ENCODE measurements around the gene MYG1. TPM values are rescaled to one million over a fixed set of nuclear protein-coding genes. Genes with fewer than 3 reads are reported as not detected.

MYG1 gene
- total and polyA plus RNA-seq, 2 donors (not counting 3 experiments of a cell fraction or from before 2014, with no cell fraction given): 65.5 to 65.8 TPM

DNA sequence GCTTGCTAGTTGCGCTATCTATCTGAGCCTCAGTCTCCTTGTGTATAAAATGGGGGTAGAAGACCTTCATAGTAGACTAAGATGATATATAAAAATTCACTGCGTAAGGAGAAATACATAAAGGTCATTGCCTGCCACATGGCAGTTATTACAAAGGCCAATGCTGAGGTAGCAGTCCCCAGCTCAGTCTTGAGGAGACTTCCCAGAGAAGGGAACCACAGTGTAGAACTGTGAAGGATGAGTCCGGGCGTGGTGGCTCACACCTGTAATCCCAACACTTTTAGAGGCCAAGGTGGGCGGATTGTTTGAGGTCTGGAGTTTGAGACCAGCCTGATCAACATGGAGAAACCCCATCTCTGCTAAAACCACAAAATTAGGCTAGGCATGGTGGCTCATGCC is 53.8 kb downstream of the MYG1 start:
- Histone ChIP-seq H3K9me1 (replicated peaks; ENCODE audit: control insufficient read depth, extremely low read depth, insufficient read depth, low read length) (no peaks in the 10 kb centered on the region), H2AFZ (ENCODE audit: low read depth, low read length) (no peak overlapping the region), H3K27ac (ENCODE audit: insufficient read depth, low read depth, low read length) (no peak overlapping the region), H3K4me2 (ENCODE audit: insufficient read depth, low read length) (no peak overlapping the region), H3K9me3 (replicated peaks; ENCODE audit: control insufficient read depth, insufficient read depth, low read length) (no peaks in the 10 kb centered on the region), H3K79me2 (ENCODE audit: control insufficient read depth, insufficient read depth, low read length) (no peaks in the 10 kb centered on the region), H3K9ac (replicated peaks; ENCODE audit: extremely low read depth, insufficient read depth, low read length) (no peak overlapping the region), H4K20me1 (replicated peaks; ENCODE audit: control insufficient read depth, extremely low read depth, insufficient read depth, low read length) (no peaks in the 10 kb centered on the region), H3K4me3 (replicated peaks in 1 of 3; ENCODE audit: insufficient read depth in 1 of 3, low read depth in 1 of 3, low read length in 3 of 3) (no peak overlapping the region), H3K36me3 (ENCODE audit: control insufficient read depth in 2 of 2, extremely low read depth in 1 of 2, insufficient read depth in 2 of 2, low read length in 2 of 2) (no peaks in the 10 kb centered on the region), H3K27me3 (ENCODE audit: control insufficient read depth in 2 of 2, insufficient read depth in 2 of 2, low read length in 2 of 2) (no peaks in the 10 kb centered on the region), H3K4me1 (ENCODE audit: control insufficient read depth, extremely low read depth, insufficient read depth, low read length) (peaks cover 2% of the 10 kb centered on the region)
- TF ChIP-seq FOS (IDR thresholded peaks at IDR 0.05; ENCODE audit: borderline replicate concordance, insufficient read depth, low read length) (no peak), POLR2AphosphoS5 (IDR thresholded peaks at IDR 0.05; ENCODE audit: insufficient read depth, low read depth, low read length) (no peak), JUN (IDR thresholded peaks at IDR 0.05; ENCODE audit: borderline replicate concordance, insufficient read depth, insufficient read length, low read depth) (no peak), EZH2 (IDR thresholded peaks at IDR 0.05; ENCODE audit: borderline replicate concordance, low read depth, low read length, severe bottlenecking) (no peak), MYC (IDR thresholded peaks at IDR 0.05; ENCODE audit: low read depth, low read length) (no peak)
- TF ChIP-seq, protein P1, sequence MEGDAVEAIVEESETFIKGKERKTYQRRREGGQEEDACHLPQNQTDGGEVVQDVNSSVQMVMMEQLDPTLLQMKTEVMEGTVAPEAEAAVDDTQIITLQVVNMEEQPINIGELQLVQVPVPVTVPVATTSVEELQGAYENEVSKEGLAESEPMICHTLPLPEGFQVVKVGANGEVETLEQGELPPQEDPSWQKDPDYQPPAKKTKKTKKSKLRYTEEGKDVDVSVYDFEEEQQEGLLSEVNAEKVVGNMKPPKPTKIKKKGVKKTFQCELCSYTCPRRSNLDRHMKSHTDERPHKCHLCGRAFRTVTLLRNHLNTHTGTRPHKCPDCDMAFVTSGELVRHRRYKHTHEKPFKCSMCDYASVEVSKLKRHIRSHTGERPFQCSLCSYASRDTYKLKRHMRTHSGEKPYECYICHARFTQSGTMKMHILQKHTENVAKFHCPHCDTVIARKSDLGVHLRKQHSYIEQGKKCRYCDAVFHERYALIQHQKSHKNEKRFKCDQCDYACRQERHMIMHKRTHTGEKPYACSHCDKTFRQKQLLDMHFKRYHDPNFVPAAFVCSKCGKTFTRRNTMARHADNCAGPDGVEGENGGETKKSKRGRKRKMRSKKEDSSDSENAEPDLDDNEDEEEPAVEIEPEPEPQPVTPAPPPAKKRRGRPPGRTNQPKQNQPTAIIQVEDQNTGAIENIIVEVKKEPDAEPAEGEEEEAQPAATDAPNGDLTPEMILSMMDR (IDR thresholded peaks at IDR 0.05; ENCODE audit: extremely low read depth in 1 of 2, insufficient read depth in 1 of 2, low read depth in 1 of 2, low read length in 2 of 2): no peak
- no peak for DNase-seq (ENCODE audit: low read depth, low spot score)
- CTCF ChIA-PET: interaction anchor here (1.6 to 8.3 kb wide), 11 partner anchors 9 to 75 kb away, joined by 11 to 444 read pairs (median 35); partner anchors contain the start of genes AAAS, AMHR2 and SP7
- no peak for FAIRE-seq
- dilution Hi-C loops (cut with MboI; ENCODE audit: extremely low pct_ligation_motif_present, low sequenced_read_pairs) (no loop called here), intact Hi-C loops (cut with micrococcal nuclease) (no loop called here)
- POLR2A ChIA-PET: no interaction called here
- no TSS peak for BruUV-seq (replicated peaks)

Measured in endothelial cell of umbilical vein (primary cell).